ENCODE data around the gene CHRM5.

The CHRM5 gene

DNA sequence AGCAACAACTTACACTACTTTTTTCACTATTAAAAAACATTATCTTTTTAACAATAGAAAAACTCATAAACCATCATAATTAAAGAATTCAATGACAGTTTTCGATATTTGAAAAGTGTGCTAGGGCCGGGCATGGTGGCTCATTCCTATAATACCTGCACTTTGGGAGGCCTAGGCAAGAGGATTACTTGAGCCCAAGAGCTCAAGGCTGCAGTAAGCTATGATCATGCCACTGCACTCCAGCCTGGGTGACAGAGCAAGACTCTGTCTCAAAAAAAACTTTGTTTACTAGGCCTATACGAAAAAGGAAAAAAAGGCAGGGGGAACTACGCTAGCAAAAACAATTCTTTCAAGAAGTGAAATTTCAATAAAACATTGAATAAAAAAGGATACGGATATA is 42.6 kb downstream of the CHRM5 start:
- TF ChIP-seq, protein P1, sequence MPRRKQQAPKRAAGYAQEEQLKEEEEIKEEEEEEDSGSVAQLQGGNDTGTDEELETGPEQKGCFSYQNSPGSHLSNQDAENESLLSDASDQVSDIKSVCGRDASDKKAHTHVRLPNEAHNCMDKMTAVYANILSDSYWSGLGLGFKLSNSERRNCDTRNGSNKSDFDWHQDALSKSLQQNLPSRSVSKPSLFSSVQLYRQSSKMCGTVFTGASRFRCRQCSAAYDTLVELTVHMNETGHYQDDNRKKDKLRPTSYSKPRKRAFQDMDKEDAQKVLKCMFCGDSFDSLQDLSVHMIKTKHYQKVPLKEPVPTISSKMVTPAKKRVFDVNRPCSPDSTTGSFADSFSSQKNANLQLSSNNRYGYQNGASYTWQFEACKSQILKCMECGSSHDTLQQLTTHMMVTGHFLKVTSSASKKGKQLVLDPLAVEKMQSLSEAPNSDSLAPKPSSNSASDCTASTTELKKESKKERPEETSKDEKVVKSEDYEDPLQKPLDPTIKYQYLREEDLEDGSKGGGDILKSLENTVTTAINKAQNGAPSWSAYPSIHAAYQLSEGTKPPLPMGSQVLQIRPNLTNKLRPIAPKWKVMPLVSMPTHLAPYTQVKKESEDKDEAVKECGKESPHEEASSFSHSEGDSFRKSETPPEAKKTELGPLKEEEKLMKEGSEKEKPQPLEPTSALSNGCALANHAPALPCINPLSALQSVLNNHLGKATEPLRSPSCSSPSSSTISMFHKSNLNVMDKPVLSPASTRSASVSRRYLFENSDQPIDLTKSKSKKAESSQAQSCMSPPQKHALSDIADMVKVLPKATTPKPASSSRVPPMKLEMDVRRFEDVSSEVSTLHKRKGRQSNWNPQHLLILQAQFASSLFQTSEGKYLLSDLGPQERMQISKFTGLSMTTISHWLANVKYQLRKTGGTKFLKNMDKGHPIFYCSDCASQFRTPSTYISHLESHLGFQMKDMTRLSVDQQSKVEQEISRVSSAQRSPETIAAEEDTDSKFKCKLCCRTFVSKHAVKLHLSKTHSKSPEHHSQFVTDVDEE (CRISPR knock-in tag; IDR thresholded peaks at IDR 0.05), result no peak
- no peak for TF ChIP-seq ZC3H10 (CRISPR knock-in tag; IDR thresholded peaks at IDR 0.05)
- TF ChIP-seq CSDC2 (CRISPR knock-in tag; IDR thresholded peaks at IDR 0.05), result no peak
- no peak for TF ChIP-seq TCF4 (CRISPR knock-in tag; IDR thresholded peaks at IDR 0.05; ENCODE audit: borderline replicate concordance)
- no peak for ATAC-seq

DNA sequence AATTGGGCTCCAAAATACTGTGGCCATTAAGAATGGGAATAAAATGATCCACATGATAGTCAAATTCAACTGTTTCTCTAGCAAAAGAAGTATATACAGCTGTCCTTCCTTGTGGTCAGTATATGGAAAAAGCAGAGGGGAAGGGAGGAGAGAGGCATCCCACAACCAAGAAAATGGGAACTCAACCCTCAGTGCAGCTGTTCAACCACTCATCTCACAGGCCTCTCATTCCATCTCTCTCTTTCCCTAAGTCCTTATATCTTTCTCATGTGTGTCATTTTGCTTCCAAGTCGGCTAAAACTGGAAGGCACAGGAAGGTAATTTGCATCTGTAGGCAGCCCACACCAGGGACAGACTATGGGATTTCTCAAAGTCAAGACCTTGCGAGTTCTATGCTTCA is 43.2 kb downstream of the CHRM5 start:
- no peak for ATAC-seq

DNA sequence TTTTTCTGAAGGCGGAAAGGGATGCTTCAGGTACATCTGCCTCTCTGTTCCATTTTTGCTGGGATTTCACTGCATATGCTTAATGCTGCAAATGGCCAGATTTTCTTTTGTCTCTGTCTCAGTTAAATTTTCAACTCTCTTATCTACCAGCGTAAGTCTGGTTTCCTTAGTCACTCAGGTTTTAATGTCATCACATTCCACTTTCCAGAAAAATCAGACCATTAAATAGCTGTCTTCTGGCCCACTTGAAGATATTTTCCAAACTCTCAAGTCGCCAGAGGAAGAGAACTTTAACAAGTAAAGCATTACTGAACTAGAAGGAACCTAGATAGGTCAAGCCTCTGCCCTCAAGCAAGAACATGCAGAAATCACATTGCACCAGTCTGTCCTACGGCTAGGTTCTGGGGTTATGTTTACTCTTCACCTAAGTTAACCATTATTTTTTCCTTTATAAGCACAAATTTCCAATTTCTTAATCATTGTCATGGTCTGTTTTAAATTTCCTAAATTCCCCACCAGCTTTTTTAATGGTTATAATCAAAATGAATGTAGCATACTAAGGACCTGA is 44.2 kb downstream of the CHRM5 start:
- TF ChIP-seq ZNF8 (CRISPR knock-in tag; IDR thresholded peaks at IDR 0.05) (no peak), TCF4 (CRISPR knock-in tag; IDR thresholded peaks at IDR 0.05; ENCODE audit: borderline replicate concordance) (no peak), ZFP30 (CRISPR knock-in tag; IDR thresholded peaks at IDR 0.05) (no peak), ZNF70 (CRISPR knock-in tag; IDR thresholded peaks at IDR 0.05) (no peak), PPARA (CRISPR knock-in tag; IDR thresholded peaks at IDR 0.05; ENCODE audit: borderline replicate concordance) (no peak), TOX (CRISPR knock-in tag; IDR thresholded peaks at IDR 0.05; ENCODE audit: borderline replicate concordance) (no peak), BACH2 (CRISPR knock-in tag; IDR thresholded peaks at IDR 0.05; ENCODE audit: borderline replicate concordance) (no peak), OSR1 (CRISPR knock-in tag; IDR thresholded peaks at IDR 0.05) (no peak), ZNF565 (CRISPR knock-in tag; conservative IDR thresholded peaks at IDR 0.05; ENCODE audit: low read depth) (no peak), ISL1 (CRISPR knock-in tag; IDR thresholded peaks at IDR 0.05) (no peak), SNAI2 (CRISPR knock-in tag; IDR thresholded peaks at IDR 0.05) (no peak), ZC3H10 (CRISPR knock-in tag; IDR thresholded peaks at IDR 0.05) (no peak), CSDC2 (CRISPR knock-in tag; IDR thresholded peaks at IDR 0.05) (no peak), RARB (CRISPR knock-in tag; IDR thresholded peaks at IDR 0.05) (no peak), ARNTL (CRISPR knock-in tag; IDR thresholded peaks at IDR 0.05; ENCODE audit: borderline replicate concordance, low read depth) (no peak), GLIS3 (CRISPR knock-in tag; IDR thresholded peaks at IDR 0.05) (no peak)
- TF ChIP-seq, protein P2, sequence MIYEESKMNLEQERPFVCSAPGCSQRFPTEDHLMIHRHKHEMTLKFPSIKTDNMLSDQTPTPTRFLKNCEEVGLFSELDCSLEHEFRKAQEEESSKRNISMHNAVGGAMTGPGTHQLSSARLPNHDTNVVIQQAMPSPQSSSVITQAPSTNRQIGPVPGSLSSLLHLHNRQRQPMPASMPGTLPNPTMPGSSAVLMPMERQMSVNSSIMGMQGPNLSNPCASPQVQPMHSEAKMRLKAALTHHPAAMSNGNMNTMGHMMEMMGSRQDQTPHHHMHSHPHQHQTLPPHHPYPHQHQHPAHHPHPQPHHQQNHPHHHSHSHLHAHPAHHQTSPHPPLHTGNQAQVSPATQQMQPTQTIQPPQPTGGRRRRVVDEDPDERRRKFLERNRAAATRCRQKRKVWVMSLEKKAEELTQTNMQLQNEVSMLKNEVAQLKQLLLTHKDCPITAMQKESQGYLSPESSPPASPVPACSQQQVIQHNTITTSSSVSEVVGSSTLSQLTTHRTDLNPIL (CRISPR knock-in tag; IDR thresholded peaks at IDR 0.05; ENCODE audit: low read depth), result no peak
- TF ChIP-seq, protein P3, sequence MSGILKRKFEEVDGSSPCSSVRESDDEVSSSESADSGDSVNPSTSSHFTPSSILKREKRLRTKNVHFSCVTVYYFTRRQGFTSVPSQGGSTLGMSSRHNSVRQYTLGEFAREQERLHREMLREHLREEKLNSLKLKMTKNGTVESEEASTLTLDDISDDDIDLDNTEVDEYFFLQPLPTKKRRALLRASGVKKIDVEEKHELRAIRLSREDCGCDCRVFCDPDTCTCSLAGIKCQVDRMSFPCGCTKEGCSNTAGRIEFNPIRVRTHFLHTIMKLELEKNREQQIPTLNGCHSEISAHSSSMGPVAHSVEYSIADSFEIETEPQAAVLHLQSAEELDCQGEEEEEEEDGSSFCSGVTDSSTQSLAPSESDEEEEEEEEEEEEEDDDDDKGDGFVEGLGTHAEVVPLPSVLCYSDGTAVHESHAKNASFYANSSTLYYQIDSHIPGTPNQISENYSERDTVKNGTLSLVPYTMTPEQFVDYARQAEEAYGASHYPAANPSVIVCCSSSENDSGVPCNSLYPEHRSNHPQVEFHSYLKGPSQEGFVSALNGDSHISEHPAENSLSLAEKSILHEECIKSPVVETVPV (CRISPR knock-in tag; IDR thresholded peaks at IDR 0.05), result no peak
- TF ChIP-seq, protein P4, sequence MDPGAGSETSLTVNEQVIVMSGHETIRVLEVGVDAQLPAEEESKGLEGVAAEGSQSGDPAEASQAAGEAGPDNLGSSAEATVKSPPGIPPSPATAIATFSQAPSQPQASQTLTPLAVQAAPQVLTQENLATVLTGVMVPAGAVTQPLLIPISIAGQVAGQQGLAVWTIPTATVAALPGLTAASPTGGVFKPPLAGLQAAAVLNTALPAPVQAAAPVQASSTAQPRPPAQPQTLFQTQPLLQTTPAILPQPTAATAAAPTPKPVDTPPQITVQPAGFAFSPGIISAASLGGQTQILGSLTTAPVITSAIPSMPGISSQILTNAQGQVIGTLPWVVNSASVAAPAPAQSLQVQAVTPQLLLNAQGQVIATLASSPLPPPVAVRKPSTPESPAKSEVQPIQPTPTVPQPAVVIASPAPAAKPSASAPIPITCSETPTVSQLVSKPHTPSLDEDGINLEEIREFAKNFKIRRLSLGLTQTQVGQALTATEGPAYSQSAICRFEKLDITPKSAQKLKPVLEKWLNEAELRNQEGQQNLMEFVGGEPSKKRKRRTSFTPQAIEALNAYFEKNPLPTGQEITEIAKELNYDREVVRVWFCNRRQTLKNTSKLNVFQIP (CRISPR knock-in tag; IDR thresholded peaks at IDR 0.05; ENCODE audit: borderline replicate concordance, low read depth), result no peak
- TF ChIP-seq, protein P1 (CRISPR knock-in tag; IDR thresholded peaks at IDR 0.05), result no peak
- ATAC-seq, result no peak

More for the DNA sequence above, 43.2 kb downstream of the CHRM5 start:
- TF ChIP-seq ZNF565 (CRISPR knock-in tag; conservative IDR thresholded peaks at IDR 0.05; ENCODE audit: low read depth) (no peak), TOX (CRISPR knock-in tag; IDR thresholded peaks at IDR 0.05; ENCODE audit: borderline replicate concordance) (no peak), ZC3H10 (CRISPR knock-in tag; IDR thresholded peaks at IDR 0.05) (no peak), ZFP30 (CRISPR knock-in tag; IDR thresholded peaks at IDR 0.05) (no peak), BACH2 (CRISPR knock-in tag; IDR thresholded peaks at IDR 0.05; ENCODE audit: borderline replicate concordance) (no peak)

Data from SK-N-SH treated with all-trans-retinoic acid at 6 μM for 48 hours (cell line).